Left forelimb (tissue), 1 donor: Measurements from ENCODE around the gene NRSN2.
"Not testable (repeated sequence)": the region's sequence is repeated elsewhere in the genome, so short reads cannot be mapped to it uniquely, and the experiment has no call there.

Experiments
- DNase-seq: peaks from one replicate; pipeline ENCODE4 v3.0.0-alpha.2; 2018; ENCODE audit warnings: low spot score

NRSN2 gene

DNA sequence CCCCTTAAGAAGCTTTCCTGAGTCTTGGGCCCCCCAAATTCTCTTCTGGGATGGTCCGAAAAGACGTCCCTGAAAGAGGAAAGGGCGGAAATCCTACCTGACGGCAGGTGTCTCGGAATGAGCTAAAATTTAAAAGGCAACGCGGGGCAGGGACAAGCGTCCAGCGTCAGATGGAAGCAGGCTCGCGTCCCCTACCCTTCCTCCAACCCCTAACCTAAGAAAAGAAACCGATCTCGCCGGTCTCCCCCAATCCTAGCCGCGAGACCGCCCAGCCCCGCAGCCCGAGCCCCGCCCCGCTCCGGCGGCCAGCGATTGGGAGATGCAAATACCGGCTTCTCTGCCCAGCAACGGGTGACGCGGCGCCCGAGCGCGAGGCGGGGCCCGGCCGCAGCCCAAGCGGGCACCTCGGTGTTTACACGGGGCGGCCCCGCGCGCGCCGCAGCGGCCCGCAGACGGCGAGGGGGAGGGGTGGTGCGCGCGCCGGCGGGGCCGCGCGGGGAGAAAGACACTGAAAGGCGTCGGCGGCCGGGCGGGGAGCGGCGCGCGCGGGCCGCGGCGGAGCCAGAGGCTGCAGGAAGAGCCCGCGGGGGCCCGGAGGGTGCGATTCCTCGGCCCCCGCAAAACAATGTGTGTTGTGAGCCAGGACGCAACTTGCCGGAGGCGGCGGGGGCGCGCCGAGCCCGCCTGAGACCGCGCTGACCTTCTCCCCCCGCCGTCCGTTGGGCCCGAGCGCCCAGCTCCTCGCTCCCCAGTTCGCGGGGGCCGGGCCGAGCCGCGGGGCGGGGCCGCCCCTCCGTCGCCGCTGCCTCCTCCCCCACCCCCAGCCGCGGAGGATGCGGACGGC is 21.6 kb upstream of the NRSN2 start, which contains the start of gene SOX12:
TSS of gene SOX12 (plus strand) at position 508 of the 844 bp plus-strand sequence. CDS start 373 bp downstream, outside the sequence.
- peak; percentile 99 for DNase-seq

- DNase-seq, result peak; percentile 87
These were observed 20.8 kb upstream of the NRSN2 start for GRCh38 chr20:325889-326644.

DNA sequence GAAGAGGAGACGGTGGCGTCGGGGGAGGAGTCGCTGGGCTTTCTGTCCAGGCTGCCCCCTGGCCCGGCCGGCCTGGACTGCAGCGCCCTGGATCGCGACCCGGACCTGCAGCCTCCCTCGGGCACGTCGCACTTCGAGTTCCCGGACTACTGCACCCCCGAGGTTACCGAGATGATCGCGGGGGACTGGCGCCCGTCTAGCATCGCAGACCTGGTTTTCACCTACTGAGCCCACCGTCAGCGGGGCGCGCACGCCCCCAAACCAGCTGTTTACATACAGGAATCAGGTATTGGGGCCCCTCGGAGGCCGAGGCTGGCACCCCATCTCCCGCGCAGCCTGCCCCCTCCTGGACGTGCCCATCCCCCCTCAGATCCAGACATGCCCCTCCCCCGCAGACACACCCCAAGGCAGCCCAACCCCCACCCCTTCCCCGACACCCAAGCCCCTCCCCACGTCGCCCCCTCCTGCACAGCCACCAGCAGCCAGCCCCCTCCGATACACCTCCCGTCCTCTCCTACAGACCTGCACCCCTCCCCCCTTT is 20.2 kb upstream of the NRSN2 start:
- DNase-seq, result no peak

DNA sequence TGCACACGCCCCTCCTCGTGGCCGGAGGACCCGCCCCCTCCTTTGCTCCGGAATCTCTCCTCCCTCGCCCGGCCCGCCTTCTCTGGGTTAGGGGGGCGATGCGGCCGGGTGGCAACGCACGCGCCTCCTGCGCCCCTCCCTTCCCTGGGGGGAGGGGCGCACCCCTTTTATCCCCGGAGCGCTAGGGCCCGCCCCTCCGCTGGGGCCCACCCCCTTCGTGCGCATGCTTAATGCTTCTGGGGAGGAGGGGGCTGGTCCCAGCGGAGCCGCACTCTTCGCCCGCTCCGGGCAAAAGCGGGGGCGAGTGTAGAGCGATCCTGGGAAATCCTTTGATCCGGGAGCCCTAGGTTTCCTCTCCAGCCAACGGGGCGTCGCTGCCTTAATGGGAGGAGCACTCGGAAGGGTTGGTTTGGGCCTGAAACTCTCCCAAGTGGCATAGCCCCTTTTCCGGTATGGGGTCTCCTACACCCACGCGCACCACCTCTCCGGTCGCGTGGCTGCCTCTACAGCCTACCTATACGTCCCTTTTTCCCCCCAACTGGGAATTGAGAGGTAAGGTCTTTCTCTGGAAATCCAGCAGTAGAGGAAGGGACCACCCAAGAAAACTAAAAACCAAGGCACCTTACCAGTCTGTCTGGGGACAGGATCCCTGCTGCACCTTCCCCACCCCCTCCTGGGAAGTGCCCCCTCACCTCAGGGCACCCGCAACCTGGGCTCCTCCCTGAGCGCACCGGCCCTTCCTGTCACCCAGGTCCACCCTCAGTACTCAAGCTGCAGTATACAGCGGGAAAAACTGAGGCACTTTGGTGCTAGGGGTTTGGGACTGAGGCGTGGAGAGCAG is 19.5 kb upstream of the NRSN2 start:
- peak; percentile 94 for DNase-seq

DNA sequence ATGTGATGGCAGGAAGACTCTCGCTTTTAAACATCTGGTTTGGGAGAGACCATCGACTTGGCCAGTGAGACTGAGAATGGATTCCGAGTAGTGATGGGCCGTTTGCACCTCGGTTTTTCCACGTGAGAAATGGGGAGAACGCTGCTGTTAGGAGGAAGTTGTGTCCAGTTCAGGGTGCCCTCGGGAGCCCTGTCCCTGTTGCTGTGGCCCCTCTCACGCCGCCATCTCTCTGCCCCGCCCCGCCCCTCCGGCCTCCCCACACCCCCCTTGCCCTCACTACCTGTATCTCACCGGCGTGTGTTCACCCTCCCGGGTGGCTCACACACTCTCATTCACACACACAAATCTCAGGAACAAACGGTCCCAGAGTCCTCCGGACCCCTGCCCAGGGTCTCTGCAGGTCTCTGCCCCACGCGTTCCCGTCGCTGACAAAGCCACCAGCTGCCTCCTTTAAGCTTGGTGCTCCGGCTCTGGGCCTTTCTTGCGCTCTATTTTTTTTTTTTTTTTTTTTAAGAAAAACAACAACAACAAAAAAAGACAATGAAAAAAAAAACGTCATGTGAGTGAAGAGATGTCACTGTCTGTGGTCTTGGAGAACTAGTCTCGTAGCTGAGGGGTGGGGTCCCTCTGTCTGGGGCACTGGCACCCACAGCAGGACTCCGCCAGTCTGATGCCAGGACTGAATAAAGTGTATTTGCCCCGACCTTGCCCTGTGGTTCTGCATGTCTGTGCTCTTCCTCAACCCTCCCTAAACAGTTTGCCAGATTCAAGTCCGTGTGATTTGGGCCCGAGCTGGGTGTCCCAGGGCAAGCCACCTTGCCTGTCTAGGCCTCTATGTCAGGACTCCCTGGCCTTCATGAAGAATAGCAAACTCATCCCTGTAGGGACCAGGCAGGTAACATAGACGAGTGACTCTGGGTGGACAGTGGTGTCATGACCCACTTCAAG is 18.6 kb upstream of the NRSN2 start:
- DNase-seq, result no peak

DNA sequence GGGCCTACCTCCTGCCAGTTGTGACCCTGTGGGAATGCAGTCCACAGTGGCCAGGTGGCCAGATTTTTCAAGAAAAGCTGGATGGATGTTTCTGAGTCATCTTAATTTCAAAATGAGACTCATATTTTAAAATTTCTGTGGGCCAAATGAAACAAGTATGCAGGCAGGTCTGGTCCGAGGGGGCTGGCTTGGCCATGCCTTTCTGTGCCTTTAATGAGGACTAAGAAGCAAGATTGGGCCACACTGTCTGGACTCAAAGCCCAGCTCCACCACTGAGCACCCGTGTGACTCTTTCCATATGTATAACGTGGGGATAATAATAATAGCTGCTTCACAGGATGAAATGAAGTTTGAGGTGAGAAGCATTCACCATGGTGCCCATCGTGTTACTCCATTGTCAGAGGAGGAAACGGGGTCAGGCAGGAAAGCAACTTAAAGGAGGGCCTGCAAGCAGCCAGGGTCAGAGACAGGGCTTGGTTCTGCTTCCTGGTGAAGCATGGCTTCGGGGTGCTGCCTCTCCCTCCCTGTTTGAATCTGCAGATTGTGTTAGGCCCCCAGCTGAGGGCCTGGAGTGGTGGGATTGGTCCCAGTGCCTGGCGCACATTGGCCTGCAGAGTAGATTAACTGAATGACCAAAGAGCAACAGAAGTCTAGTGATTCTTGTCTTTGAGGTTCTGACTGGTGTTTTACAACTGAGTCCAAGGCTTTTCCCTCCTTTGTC is 17.8 kb upstream of the NRSN2 start:
- DNase-seq, result no peak

GRCh38 chr20:329851-330232 is 17.1 kb upstream of the NRSN2 start:
- DNase-seq, result no peak

DNA sequence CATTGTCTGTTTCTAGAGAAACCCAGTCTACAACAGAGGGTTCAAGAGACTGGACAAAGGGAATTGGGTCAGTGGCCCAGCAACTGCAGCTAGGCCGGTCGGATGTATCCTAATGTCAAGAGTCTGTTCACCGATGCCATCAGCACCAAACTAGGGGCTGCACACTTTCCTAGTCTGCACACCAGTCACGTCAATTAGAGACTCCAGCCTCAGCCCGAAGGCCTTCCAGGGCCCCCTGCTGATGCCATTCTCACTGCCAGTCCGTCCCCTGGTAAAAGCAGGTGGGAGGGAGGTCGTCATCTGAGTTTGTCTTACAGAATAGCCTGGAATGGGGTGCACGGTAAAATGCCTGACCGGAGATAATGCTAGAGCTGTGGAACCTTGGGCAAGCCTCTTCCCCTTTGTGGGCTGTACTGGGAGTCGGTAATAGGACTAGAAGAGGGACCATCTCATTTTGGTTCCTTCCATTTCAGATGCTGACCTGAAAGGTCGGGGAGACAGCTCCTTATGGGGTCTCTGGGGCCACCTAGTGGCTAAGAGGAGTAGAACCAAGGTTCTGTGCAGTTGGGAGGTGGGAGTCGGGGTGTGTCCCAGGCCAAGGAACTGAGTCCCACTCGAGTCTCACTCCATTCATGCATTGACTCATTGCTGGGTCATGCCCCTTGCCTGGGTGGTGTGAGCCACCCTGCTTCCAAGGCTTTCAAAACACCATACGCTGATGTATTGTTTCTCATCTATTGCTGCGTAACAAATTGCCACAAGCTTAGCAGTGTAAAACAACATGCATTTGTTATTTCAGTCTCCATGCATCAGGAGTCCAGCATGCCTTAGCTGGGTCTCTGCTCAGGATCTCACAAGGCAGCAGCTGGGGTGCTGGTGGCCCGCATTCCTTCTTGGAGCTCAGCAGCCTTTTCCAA is 16.4 kb upstream of the NRSN2 start:
- DNase-seq, result no peak

DNA sequence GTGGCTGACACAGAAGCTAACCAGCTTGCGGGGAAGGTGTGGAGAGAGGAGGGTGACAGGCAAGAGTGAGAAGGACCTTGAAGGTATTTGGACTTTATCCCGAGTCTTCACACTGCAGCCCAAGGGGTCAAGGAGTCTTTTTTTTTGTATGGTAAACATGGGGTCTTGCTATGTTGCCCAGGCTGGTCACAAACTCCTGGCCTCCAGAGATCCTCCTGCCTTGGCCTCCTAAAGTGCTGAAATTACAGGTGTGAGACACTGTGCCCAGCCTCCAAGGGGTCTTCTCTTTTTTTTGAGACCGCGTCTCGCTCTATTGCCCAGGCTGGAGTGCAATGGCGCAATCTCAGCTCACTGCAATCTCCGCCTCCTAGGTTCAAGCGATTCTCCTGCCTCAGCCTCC is 12.3 kb upstream of the NRSN2 start:
- DNase-seq, result no peak

- not testable (repeated sequence) for DNase-seq
These were observed 10.9 kb upstream of the NRSN2 start for GRCh38 chr20:336040-336439.

DNA sequence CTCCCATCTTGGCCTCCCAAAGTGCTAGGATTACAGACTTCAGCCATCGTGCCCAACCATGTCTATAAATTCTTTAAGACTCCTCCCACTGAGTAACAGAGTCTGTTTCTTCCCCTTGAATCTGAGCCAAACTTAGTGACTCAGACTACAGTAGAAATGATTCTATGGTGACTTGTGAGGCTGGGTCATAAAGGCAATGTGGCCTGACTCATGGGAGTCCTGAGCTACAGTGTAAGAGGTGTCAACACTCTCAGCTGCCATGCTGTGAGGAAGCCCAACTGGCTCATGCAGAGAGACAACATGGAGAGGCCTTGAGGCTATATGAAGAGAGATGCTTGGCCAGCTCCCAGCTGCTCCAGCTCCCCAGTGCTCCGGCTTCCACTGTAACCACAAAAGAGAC is 5.2 kb upstream of the NRSN2 start:
- DNase-seq, result no peak

GRCh38 chr20:343107-343506 is 3.8 kb upstream of the NRSN2 start:
- no peak for DNase-seq

- DNase-seq, result no peak
These were observed 775 bp upstream of the NRSN2 start for GRCh38 chr20:346033-346639.

DNA sequence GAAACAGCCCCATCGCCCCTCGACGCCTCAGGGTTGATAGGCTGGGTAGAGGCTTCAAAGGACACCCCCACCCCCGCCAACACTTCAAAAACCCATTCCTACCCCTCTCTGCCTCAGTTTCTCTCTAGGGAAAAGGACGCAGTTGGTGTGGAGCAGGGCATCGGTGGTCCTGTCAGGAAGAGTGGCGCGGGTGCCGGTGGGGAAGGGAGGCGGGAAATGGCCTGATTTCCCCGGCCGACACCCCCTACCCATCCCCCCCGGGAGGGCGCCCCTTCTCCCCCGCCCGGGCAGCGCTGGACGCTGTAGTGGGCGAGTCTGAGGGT is 367 bp downstream of the NRSN2 start:
- no peak for DNase-seq

GRCh38 chr20:347640-348484 is 951 bp downstream of the NRSN2 start:
- DNase-seq, result peak; percentile 97

DNA sequence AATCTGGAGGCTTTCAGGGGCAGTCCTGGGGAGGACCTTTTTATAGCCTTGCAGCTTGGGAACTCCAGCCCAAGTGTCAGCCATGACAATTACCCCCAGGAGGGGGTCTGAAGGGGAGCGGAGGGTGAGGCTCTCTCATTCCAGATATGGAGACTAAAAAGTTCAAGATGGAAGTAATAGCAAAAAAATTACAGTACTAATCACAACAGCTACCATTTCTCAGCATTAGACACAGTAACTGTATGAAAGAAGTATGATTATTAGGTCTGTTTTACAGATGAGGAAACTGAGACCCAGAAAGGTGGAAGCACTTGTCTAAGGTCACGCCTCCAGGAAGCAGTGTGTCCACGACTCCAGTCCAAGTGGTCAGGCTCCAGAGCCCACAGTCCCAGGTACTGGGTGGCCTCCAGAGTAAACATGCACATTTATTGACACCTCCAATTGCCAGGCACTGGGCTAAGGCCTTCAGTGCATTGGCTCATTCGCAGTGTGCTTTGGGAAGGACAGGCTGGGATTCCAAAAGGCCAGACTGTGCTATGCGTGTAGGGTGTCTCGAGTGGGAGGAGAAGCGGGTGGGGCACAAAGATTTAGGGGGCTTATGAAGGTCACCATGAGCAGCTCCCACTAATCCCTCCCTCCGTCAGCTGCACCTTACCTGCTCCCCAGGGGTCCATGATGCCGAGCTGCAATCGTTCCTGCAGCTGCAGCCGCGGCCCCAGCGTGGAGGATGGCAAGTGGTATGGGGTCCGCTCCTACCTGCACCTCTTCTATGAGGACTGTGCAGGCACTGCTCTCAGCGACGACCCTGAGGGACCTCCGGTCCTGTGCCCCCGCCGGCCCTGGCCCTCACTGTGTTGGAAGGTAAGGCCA is 2.3 kb downstream of the NRSN2 start:
- DNase-seq, result no peak

GRCh38 chr20:353166-353565 is 6.3 kb downstream of the NRSN2 start:
- no peak for DNase-seq
